ENCODE measurements around the gene CCDC34. TPM values are rescaled to one million over a fixed set of nuclear protein-coding genes. Genes with fewer than 3 reads are reported as not detected.

Gene CCDC34
- polyA plus RNA-seq, 1 donor from 2014 or later, result 13.3 TPM

GRCh38 chr11:27290261-27291050 is 72.6 kb downstream of the CCDC34 start:
- Histone ChIP-seq H2AFZ (ENCODE audit: low read depth, low read length) (no peak overlapping the region), H3K36me3 (ENCODE audit: insufficient read depth, low read length) (no peaks in the 10 kb centered on the region), H3K27ac (ENCODE audit: low read length) (no peak overlapping the region), H3K79me2 (replicated peaks; ENCODE audit: insufficient read depth, low read length) (no peaks in the 10 kb centered on the region), H3K9ac (ENCODE audit: low read length) (no peak overlapping the region), H3K4me3 (ENCODE audit: low read length) (no peak overlapping the region), H3F3A (ENCODE audit: insufficient read depth, low read length, poor library complexity, severe bottlenecking) (no peaks in the 10 kb centered on the region), H3K9me3 (ENCODE audit: low read length) (no peaks in the 10 kb centered on the region), H4K20me1 (ENCODE audit: insufficient read depth) (no peaks in the 10 kb centered on the region), H3K9me2 (ENCODE audit: insufficient read depth, low read length) (no peaks in the 10 kb centered on the region), H3K27me3 (ENCODE audit: insufficient read depth, low read depth, low read length) (no peaks in the 10 kb centered on the region), H3K4me2 (ENCODE audit: low read length) (no peak overlapping the region)
- TF ChIP-seq, protein P1, sequence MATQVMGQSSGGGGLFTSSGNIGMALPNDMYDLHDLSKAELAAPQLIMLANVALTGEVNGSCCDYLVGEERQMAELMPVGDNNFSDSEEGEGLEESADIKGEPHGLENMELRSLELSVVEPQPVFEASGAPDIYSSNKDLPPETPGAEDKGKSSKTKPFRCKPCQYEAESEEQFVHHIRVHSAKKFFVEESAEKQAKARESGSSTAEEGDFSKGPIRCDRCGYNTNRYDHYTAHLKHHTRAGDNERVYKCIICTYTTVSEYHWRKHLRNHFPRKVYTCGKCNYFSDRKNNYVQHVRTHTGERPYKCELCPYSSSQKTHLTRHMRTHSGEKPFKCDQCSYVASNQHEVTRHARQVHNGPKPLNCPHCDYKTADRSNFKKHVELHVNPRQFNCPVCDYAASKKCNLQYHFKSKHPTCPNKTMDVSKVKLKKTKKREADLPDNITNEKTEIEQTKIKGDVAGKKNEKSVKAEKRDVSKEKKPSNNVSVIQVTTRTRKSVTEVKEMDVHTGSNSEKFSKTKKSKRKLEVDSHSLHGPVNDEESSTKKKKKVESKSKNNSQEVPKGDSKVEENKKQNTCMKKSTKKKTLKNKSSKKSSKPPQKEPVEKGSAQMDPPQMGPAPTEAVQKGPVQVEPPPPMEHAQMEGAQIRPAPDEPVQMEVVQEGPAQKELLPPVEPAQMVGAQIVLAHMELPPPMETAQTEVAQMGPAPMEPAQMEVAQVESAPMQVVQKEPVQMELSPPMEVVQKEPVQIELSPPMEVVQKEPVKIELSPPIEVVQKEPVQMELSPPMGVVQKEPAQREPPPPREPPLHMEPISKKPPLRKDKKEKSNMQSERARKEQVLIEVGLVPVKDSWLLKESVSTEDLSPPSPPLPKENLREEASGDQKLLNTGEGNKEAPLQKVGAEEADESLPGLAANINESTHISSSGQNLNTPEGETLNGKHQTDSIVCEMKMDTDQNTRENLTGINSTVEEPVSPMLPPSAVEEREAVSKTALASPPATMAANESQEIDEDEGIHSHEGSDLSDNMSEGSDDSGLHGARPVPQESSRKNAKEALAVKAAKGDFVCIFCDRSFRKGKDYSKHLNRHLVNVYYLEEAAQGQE (IDR thresholded peaks at IDR 0.05; ENCODE audit: borderline replicate concordance), result no peak
- TF ChIP-seq, protein P2, sequence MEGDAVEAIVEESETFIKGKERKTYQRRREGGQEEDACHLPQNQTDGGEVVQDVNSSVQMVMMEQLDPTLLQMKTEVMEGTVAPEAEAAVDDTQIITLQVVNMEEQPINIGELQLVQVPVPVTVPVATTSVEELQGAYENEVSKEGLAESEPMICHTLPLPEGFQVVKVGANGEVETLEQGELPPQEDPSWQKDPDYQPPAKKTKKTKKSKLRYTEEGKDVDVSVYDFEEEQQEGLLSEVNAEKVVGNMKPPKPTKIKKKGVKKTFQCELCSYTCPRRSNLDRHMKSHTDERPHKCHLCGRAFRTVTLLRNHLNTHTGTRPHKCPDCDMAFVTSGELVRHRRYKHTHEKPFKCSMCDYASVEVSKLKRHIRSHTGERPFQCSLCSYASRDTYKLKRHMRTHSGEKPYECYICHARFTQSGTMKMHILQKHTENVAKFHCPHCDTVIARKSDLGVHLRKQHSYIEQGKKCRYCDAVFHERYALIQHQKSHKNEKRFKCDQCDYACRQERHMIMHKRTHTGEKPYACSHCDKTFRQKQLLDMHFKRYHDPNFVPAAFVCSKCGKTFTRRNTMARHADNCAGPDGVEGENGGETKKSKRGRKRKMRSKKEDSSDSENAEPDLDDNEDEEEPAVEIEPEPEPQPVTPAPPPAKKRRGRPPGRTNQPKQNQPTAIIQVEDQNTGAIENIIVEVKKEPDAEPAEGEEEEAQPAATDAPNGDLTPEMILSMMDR (IDR thresholded peaks at IDR 0.05; ENCODE audit: poor library complexity, severe bottlenecking), result no peak
- TF ChIP-seq TAF1 (IDR thresholded peaks at IDR 0.05; ENCODE audit: low read depth), result no peak
- no peak for TF ChIP-seq EP300 (conservative IDR thresholded peaks at IDR 0.05; ENCODE audit: poor library complexity, severe bottlenecking)
- TF ChIP-seq SMC3 (conservative IDR thresholded peaks at IDR 0.05; ENCODE audit: poor library complexity), result no peak
- TF ChIP-seq MXI1 (conservative IDR thresholded peaks at IDR 0.05; ENCODE audit: poor library complexity, severe bottlenecking), result no peak
- no peak for TF ChIP-seq EZH2 (IDR thresholded peaks at IDR 0.05; ENCODE audit: borderline replicate concordance, insufficient read depth, low read length, poor library complexity, severe bottlenecking)

Other genes with a start within 250 kb of the CCDC34 start
- gene LGR4, start 109.6 kb upstream of the CCDC34 start, polyA plus RNA-seq, result 8.7 and 11.2 TPM in 2 replicates
- 115 and 131 TPM in 2 replicates for gene LIN7C, start 143.6 kb upstream of the CCDC34 start, polyA plus RNA-seq

Measured in neural cell (in vitro differentiated cells).